Neuronal stem cell (in vitro differentiated cells): ENCODE results near the gene TIMM50.

Experiments used
- DNase-seq: peaks from one replicate; pipeline ENCODE4 v3.0.0-alpha.2; 2013; ENCODE audit warnings: low spot score
- H2AFZ ChIP-seq: one replicate; pipeline ENCODE4 v1.6.1; 2013; ENCODE audit warnings: mild to moderate bottlenecking, low read length, inconsistent platforms
- H2AK5ac ChIP-seq: 2 replicates; pipeline ENCODE4 v1.6.1; 2013; ENCODE audit warnings: low read depth, mild to moderate bottlenecking, inconsistent platforms, low read length, moderate library complexity, mixed read lengths
- H2BK120ac ChIP-seq: 2 replicates; pipeline ENCODE4 v1.6.1; 2013; ENCODE audit warnings: low read depth, mild to moderate bottlenecking, inconsistent platforms, low read length, moderate library complexity, mixed read lengths
- H2BK12ac ChIP-seq: one replicate; pipeline ENCODE4 v1.6.1; 2013; ENCODE audit warnings: low read length, inconsistent platforms
- H2BK15ac ChIP-seq: 2 replicates; pipeline ENCODE4 v1.6.1; 2013; ENCODE audit warnings: mild to moderate bottlenecking, low read length, inconsistent platforms, mixed read lengths
- H2BK5ac ChIP-seq: one replicate; pipeline ENCODE4 v1.6.1; 2013; ENCODE audit warnings: inconsistent platforms, mild to moderate bottlenecking, low read length, moderate library complexity
- H3K14ac ChIP-seq: one replicate; pipeline ENCODE4 v1.6.1; 2013; ENCODE audit warnings: low read length, inconsistent platforms
- H3K18ac ChIP-seq: 2 replicates; pipeline ENCODE4 v1.6.1; 2013; ENCODE audit warnings: low read length, inconsistent platforms
- H3K23ac ChIP-seq: 2 replicates; pipeline ENCODE4 v1.6.1; 2013; ENCODE audit warnings: low read depth, mild to moderate bottlenecking, mixed read lengths, low read length, inconsistent platforms; ENCODE audit not compliant: poor library complexity
- H3K27ac ChIP-seq: replicated peaks from 3 replicates; pipeline ENCODE4 v1.5.1; 2013; ENCODE audit warnings: low read length, inconsistent platforms
- H3K27me3 ChIP-seq, 3 experiments: 2 replicates each; pipeline ENCODE4 v1.6.1; 2013; ENCODE audit warnings: low read length in 3 of 3, mild to moderate bottlenecking in 2 of 3, inconsistent platforms in 1 of 3, low read depth in 1 of 3, mixed read lengths in 1 of 3, moderate library complexity in 1 of 3; ENCODE audit not compliant: control insufficient read depth in 3 of 3, insufficient read depth in 3 of 3
- H3K36me3 ChIP-seq, 2 donors: replicated peaks in 1 of 2; 2 replicates each; pipeline ENCODE4 v1.6.1; 2013; ENCODE audit warnings: low read length in 2 of 2; ENCODE audit not compliant: control insufficient read depth in 2 of 2, insufficient read depth in 2 of 2
- H3K4ac ChIP-seq: 2 replicates; pipeline ENCODE4 v1.6.1; 2013; ENCODE audit warnings: inconsistent platforms, mild to moderate bottlenecking, low read length, moderate library complexity
- H3K4me1 ChIP-seq, 2 donors: 1 replicate in 1 of 2; 2 replicates in 1 of 2; pipeline ENCODE4 v1.6.1; 2013; ENCODE audit warnings: low read length in 2 of 2, low read depth in 1 of 2; ENCODE audit not compliant: control insufficient read depth in 2 of 2, insufficient read depth in 1 of 2
- H3K4me2 ChIP-seq: one replicate; pipeline ENCODE4 v1.6.1; 2013; ENCODE audit warnings: mild to moderate bottlenecking, low read length, inconsistent platforms; ENCODE audit not compliant: insufficient read depth, poor library complexity, severe bottlenecking
- H3K4me3 ChIP-seq, 2 donors: 2 replicates each; pipeline ENCODE4 v1.5.1; 2013; ENCODE audit warnings: low read length in 2 of 2, mild to moderate bottlenecking in 2 of 2, inconsistent platforms in 1 of 2, moderate library complexity in 1 of 2
- H3K79me1 ChIP-seq: one replicate; pipeline ENCODE4 v1.6.1; 2013; ENCODE audit warnings: low read depth, mild to moderate bottlenecking, inconsistent platforms, low read length, moderate library complexity
- H3K9ac ChIP-seq: one replicate; pipeline ENCODE4 v1.6.1; 2013; ENCODE audit warnings: mild to moderate bottlenecking, low read depth, low read length, inconsistent platforms; ENCODE audit not compliant: poor library complexity
- H3K9me3 ChIP-seq, 2 donors: replicated peaks in 1 of 2; 2 replicates each; pipeline versions ENCODE3 to v1.6.1; 2013; ENCODE audit warnings: low read length in 2 of 2, mild to moderate bottlenecking in 2 of 2, inconsistent platforms in 1 of 2, low read depth in 1 of 2, mixed read lengths in 1 of 2, moderate library complexity in 1 of 2; ENCODE audit not compliant: control insufficient read depth in 2 of 2, insufficient read depth in 1 of 2
- H4K8ac ChIP-seq: one replicate; pipeline ENCODE4 v1.6.1; 2013; ENCODE audit warnings: low read depth, mild to moderate bottlenecking, inconsistent platforms, low read length, moderate library complexity
- H4K91ac ChIP-seq: one replicate; pipeline ENCODE4 v1.6.1; 2013; ENCODE audit warnings: low read length, low read depth, mild to moderate bottlenecking, inconsistent platforms; ENCODE audit not compliant: poor library complexity
- WGBS, 2 donors: extraction: QIAGEN DNeasy Blood & Tissue Kit; methylation state at CpG; one replicate each; pipeline ENCODE4 v1.1.7; 2013; ENCODE audit warnings: missing lambda C conversion rate in 2 of 2, mixed read lengths in 1 of 2; ENCODE audit not compliant: insufficient read length in 2 of 2, insufficient replicate concordance in 1 of 2; ENCODE audit errors: extremely low coverage in 2 of 2; 5-methylcytosine and 5-hydroxymethylcytosine counted together

The TIMM50 gene

GRCh38 chr19:39434123-39435076 is 46.2 kb upstream of the TIMM50 start:
- H3K4me1 ChIP-seq: peaks cover 3 to 9% of the 10 kb centered on the region in 2 donors
- no peaks in the 10 kb centered on the region for H3K9me3 ChIP-seq
- peak overlapping the region in 1 of 2 donors; percentile 68 for H3K4me3 ChIP-seq
- H3K14ac ChIP-seq: no peak overlapping the region
- H3K36me3 ChIP-seq: peaks cover 29 to 31% of the 10 kb centered on the region in 2 donors
- H2AK5ac ChIP-seq: no peak overlapping the region
- H2BK15ac ChIP-seq: no peak overlapping the region
- H3K4me2 ChIP-seq: peak overlapping the region; percentile 44
- WGBS, 2 donors: no CpG with 5 or more reads among the region's 10 CpGs
- peaks cover 11% of the 10 kb centered on the region for H3K79me1 ChIP-seq
- no peak overlapping the region for H3K27ac ChIP-seq
- no peak overlapping the region for H3K23ac ChIP-seq
- no peak overlapping the region for H2BK5ac ChIP-seq
- H3K27me3 ChIP-seq: no peaks in the 10 kb centered on the region
- H2BK12ac ChIP-seq: no peak overlapping the region
- H2BK120ac ChIP-seq: no peak overlapping the region
- H3K9ac ChIP-seq: no peak overlapping the region
- H3K18ac ChIP-seq: no peak overlapping the region
- H2AFZ ChIP-seq: no peak overlapping the region
- H4K91ac ChIP-seq: no peak overlapping the region
- no peak overlapping the region for H3K4ac ChIP-seq
- no peak for DNase-seq
- H4K8ac ChIP-seq: no peak overlapping the region

GRCh38 chr19:39435499-39436349 is 44.9 kb upstream of the TIMM50 start, which contains the start of gene RPS16:
Gene RPS16 (minus strand): TSS chr19:39435949. CDS start chr19:39435895, 54 bp downstream.
- WGBS, 2 donors: no CpG with 5 or more reads among the region's 61 CpGs
- Histone ChIP-seq H2BK15ac (no peak within 1 kb of the TSS), H3K27ac (peak within 1 kb of the TSS; percentile 70), H3K4me3 (peak within 1 kb of the TSS; percentile 68 to 97), H3K79me1 (peaks cover 11% of the 10 kb centered on the region), H3K27me3 (no peaks in the 10 kb centered on the region), H3K14ac (peak within 1 kb of the TSS; percentile 85), H3K4me2 (peak within 1 kb of the TSS; percentile 75), H3K36me3 (peaks cover 29 to 31% of the 10 kb centered on the region in 2 donors), H2BK120ac (no peak within 1 kb of the TSS), H2AFZ (peak within 1 kb of the TSS; percentile 51), H4K8ac (no peak within 1 kb of the TSS), H3K23ac (peak within 1 kb of the TSS; percentile 100), H2BK5ac (no peak within 1 kb of the TSS), H3K9me3 (no peaks in the 10 kb centered on the region), H3K9ac (peak within 1 kb of the TSS; percentile 99), H4K91ac (peak within 1 kb of the TSS; percentile 64), H3K4ac (peak within 1 kb of the TSS; percentile 91), H2BK12ac (peak within 1 kb of the TSS; percentile 14), H3K18ac (peak within 1 kb of the TSS; percentile 97), H2AK5ac (peak within 1 kb of the TSS; percentile 49), H3K4me1 (peaks cover 3 to 9% of the 10 kb centered on the region in 2 donors)
- DNase-seq: peak; percentile 94

GRCh38 chr19:39436350-39436716 is 44.3 kb upstream of the TIMM50 start:
- Histone ChIP-seq H3K4me2 (peak overlapping the region; percentile 75), H3K4me3 (peak overlapping the region; percentile 68 to 79), H2BK5ac (no peak overlapping the region), H3K27me3 (no peaks in the 10 kb centered on the region), H3K9ac (peak overlapping the region; percentile 66), H3K4me1 (peaks cover 3 to 9% of the 10 kb centered on the region in 2 donors), H2BK120ac (no peak overlapping the region), H3K9me3 (no peaks in the 10 kb centered on the region), H3K27ac (peak overlapping the region; percentile 70), H3K18ac (no peak overlapping the region), H4K91ac (no peak overlapping the region), H2AK5ac (no peak overlapping the region), H2BK15ac (no peak overlapping the region), H2AFZ (peak overlapping the region; percentile 51), H3K79me1 (peaks cover 11% of the 10 kb centered on the region), H2BK12ac (no peak overlapping the region), H3K14ac (no peak overlapping the region), H3K36me3 (peaks cover 24 to 31% of the 10 kb centered on the region in 2 donors), H3K23ac (no peak overlapping the region), H3K4ac (no peak overlapping the region), H4K8ac (no peak overlapping the region)
- DNase-seq: no peak
- whole genome bisulfite sequencing, 2 donors: no CpG with 5 or more reads among the region's 2 CpGs
